Stimulated activated CD4-positive, alpha-beta T cell treated with anti-CD3 and anti-CD28 coated beads, Interleukin-1b, Interleukin-23, amount 100 ng/mL, for 4 hours (primary cell): ENCODE data around the gene ERI2.
"Not testable (repeated sequence)": the region's sequence is repeated elsewhere in the genome, so short reads cannot be mapped to it uniquely, and the experiment has no call there.

ENCODE experiments used
- DNase-seq, 2 donors: peaks; one replicate each; pipeline ENCODE4 v3.0.0-alpha.2; 2020; ENCODE audit warnings: low read depth in 2 of 2

ERI2 gene

GRCh38 chr16:20764448-20764847 is 41.8 kb downstream of the ERI2 start:
- DNase-seq = not testable (repeated sequence)

GRCh38 chr16:20763461-20764232 is 42.6 kb downstream of the ERI2 start, which contains the start of gene ACSM3:
Gene ACSM3, plus strand, starts transcription at chr16:20764014. Its CDS starts 6,021 bp downstream, at chr16:20770035.
- DNase-seq = peak in 1 of 2 donors; percentile 56

- DNase-seq = no peak
Observed at GRCh38 chr16:20762404-20763123, 43.7 kb downstream of the ERI2 start.

DNA sequence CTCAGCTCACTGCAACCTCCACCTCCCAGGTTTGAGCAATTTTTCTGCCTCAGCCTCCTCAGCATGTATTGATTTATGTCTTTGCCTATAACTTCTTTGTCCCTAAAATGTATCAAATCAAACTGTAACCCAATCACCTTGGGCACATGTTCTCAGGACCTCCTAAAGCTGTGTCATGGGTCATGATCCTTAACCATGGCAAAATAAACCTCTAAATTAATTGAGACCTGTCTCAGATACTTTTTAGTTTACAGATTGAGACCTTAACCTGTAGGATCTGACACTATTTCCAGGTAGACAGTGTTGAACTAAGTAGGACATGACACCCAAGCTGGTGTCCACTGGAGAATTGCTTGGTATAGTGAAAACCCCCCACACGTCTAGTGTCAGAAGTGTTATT is 45.1 kb downstream of the ERI2 start:
- DNase-seq = no peak

GRCh38 chr16:20760346-20760745 is 45.9 kb downstream of the ERI2 start:
- DNase-seq = no peak

GRCh38 chr16:20755799-20756198 is 50.5 kb downstream of the ERI2 start:
- DNase-seq = not testable (repeated sequence)

GRCh38 chr16:20755238-20755637 is 51.0 kb downstream of the ERI2 start:
- DNase-seq = no peak

DNA sequence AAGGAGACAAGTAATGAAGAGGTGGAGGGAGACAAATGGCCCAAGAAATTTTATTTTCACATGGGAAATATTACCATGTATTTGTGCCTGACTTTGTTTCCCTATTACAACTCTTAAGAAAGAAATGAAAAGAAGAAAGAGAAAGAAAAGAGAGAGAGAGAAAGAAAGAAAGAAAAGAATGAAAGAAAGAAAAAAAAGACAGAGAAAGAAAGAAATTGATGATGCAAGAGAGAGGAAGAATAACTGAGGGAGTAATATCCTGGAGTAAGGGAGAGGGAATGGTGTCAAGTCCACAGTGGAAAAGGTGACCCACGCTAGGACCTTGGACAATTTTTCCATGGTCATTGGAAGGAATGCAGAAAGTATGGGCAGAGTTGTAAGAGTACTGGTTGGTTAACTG is 52.5 kb downstream of the ERI2 start:
- DNase-seq = no peak

- no peak for DNase-seq
Observed at GRCh38 chr16:20750558-20750957, 55.7 kb downstream of the ERI2 start.

- DNase-seq = no peak
Observed at GRCh38 chr16:20749474-20749873, 56.8 kb downstream of the ERI2 start.

DNA sequence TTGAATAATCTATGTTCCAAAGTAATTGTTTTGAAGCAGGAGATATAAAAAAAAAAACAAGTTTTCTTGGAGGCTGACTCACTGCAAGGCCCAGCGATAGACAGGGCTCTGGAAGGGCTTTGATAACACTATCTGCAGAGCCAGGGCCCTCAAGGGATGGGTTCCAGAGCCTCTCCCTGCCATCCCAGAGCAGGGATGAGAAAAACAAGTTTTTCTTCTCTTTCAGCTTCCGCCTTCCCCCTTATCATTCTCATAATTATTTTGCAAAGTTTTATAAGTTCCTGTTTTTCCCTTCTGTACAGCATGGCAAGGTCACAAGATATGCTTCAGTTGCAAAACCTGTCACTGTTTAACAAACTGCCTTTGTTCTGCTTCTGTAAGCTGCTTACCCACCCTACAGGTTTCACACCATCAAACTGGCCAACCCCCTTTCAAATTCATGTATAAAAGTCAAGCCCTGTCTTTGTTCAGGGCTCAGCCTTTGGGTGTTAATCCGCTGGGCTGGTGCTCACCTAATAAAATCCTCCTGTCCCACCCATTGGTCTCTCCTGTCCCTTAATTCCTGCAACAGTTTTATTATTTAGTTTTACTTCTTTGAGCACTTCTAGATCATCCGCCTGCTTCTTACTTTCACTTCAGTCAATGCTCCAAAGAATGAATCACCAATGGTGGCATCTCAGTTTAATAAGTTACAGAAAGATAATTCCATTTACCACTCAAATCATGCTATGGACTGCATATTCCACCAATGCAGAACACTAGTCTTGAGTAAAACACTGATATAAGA is 59.0 kb downstream of the ERI2 start:
- no peak for DNase-seq

GRCh38 chr16:20746461-20746860 is 59.8 kb downstream of the ERI2 start:
- no peak for DNase-seq
